CD14-positive monocyte (primary cell): Measurements from ENCODE around the gene BNC2. TPM values are rescaled to one million over a fixed set of nuclear protein-coding genes. Genes with fewer than 3 reads are reported as not detected.
"Not testable (repeated sequence)": the region's sequence is repeated elsewhere in the genome, so short reads cannot be mapped to it uniquely, and the experiment has no call there.

ENCODE experiments used
- DNase-seq, 3 donors: peaks; one replicate each; pipeline ENCODE4 v3.0.0-alpha.2; 2011 to 2022
- H2AFZ ChIP-seq: 2 replicates; pipeline ENCODE4 v1.6.0; 2012; ENCODE audit warnings: mild to moderate bottlenecking, low read depth, low read length, inconsistent platforms; ENCODE audit not compliant: insufficient read depth, poor library complexity, severe bottlenecking
- H3K27ac ChIP-seq, 2 donors: 1 replicate in 1 of 2; 2 replicates in 1 of 2; pipeline ENCODE4 v1.5.1; 2012 to 2013; ENCODE audit warnings: low read length in 2 of 2, control low read depth in 1 of 2, inconsistent platforms in 1 of 2, low read depth in 1 of 2, mild to moderate bottlenecking in 1 of 2
- H3K27me3 ChIP-seq, 2 donors: one replicate each; pipeline versions ENCODE4 v1.6.0 to v1.6.1; 2011 to 2013; ENCODE audit warnings: low read length in 2 of 2; ENCODE audit not compliant: control insufficient read depth in 2 of 2, insufficient read depth in 2 of 2
- H3K36me3 ChIP-seq, 2 donors: replicated peaks in 1 of 2; 1 replicate in 1 of 2; 2 replicates in 1 of 2; pipeline versions ENCODE4 v1.5.1 to v1.6.1; 2012 to 2013; ENCODE audit warnings: low read length in 2 of 2, control low read depth in 1 of 2, inconsistent platforms in 1 of 2, mild to moderate bottlenecking in 1 of 2; ENCODE audit not compliant: insufficient read depth in 2 of 2, control insufficient read depth in 1 of 2
- H3K4me1 ChIP-seq, 2 donors: 1 replicate in 1 of 2; 2 replicates in 1 of 2; pipeline versions ENCODE4 v1.5.1 to v1.6.1; 2012 to 2013; ENCODE audit warnings: low read length in 2 of 2, control low read depth in 1 of 2, inconsistent platforms in 1 of 2, mild to moderate bottlenecking in 1 of 2, moderate library complexity in 1 of 2; ENCODE audit not compliant: insufficient read depth in 2 of 2, control insufficient read depth in 1 of 2
- H3K4me2 ChIP-seq: replicated peaks from 2 replicates; pipeline ENCODE3; 2012; ENCODE audit warnings: low read length, moderate library complexity, mild to moderate bottlenecking; ENCODE audit not compliant: poor library complexity, severe bottlenecking; ENCODE audit errors: extremely low read depth
- H3K4me3 ChIP-seq, 3 experiments: fragments of 200-600 bp in 1 of 3; sonication (generic) in 1 of 3; replicated peaks in 1 of 3; 1 replicate in 2 of 3; 2 replicates in 1 of 3; pipeline ENCODE4 v1.5.1; 2011 to 2013; ENCODE audit warnings: low read length in 3 of 3, mild to moderate bottlenecking in 3 of 3, control low read depth in 2 of 3, low read depth in 2 of 3, inconsistent platforms in 1 of 3, moderate library complexity in 1 of 3
- H3K79me2 ChIP-seq: 2 replicates; pipeline ENCODE4 v1.6.0; 2012; ENCODE audit warnings: mild to moderate bottlenecking, control low read depth, inconsistent platforms, low read length, moderate library complexity; ENCODE audit not compliant: insufficient read depth
- H3K9ac ChIP-seq: 2 replicates; pipeline ENCODE4 v1.6.0; 2017; ENCODE audit warnings: low read length, mild to moderate bottlenecking; ENCODE audit not compliant: insufficient read depth, poor library complexity, severe bottlenecking
- H3K9me3 ChIP-seq, 2 donors: replicated peaks in 1 of 2; 1 replicate in 1 of 2; 2 replicates in 1 of 2; pipeline versions ENCODE4 v1.5.1 to v1.6.1; 2012 to 2013; ENCODE audit warnings: low read length in 2 of 2, control low read depth in 1 of 2; ENCODE audit not compliant: control insufficient read depth in 1 of 2, insufficient read depth in 1 of 2
- H4K20me1 ChIP-seq: 2 replicates; pipeline ENCODE4 v1.6.0; 2012; ENCODE audit warnings: mild to moderate bottlenecking, low read length, control low read depth, moderate library complexity; ENCODE audit not compliant: insufficient read depth
- H3K27ac Mint-ChIP-seq, 7 donors: one replicate each; pipeline ENCODE4 v1.8.0; 2020; ENCODE audit warnings: mild to moderate bottlenecking in 7 of 7, mixed read lengths in 7 of 7, moderate library complexity in 6 of 7, inconsistent platforms in 2 of 7
- H3K27me3 Mint-ChIP-seq, 3 donors: one replicate each; pipeline ENCODE4 v1.8.0; 2021 to 2022; ENCODE audit warnings: low read depth in 3 of 3, mild to moderate bottlenecking in 3 of 3, mixed read lengths in 3 of 3, moderate library complexity in 3 of 3, inconsistent platforms in 1 of 3
- H3K36me3 Mint-ChIP-seq, 2 donors: one replicate each; pipeline ENCODE4 v1.8.0; 2020; ENCODE audit warnings: mixed read lengths in 2 of 2, inconsistent platforms in 1 of 2, mild to moderate bottlenecking in 1 of 2
- H3K4me1 Mint-ChIP-seq: one replicate; pipeline ENCODE4 v1.8.0; 2020; ENCODE audit warnings: mild to moderate bottlenecking, mixed read lengths
- H3K4me3 Mint-ChIP-seq, 2 donors: one replicate each; pipeline ENCODE4 v1.8.0; 2020; ENCODE audit warnings: mild to moderate bottlenecking in 2 of 2, mixed read lengths in 2 of 2, moderate library complexity in 1 of 2
- H3K9me3 Mint-ChIP-seq, 7 donors: one replicate each; pipeline ENCODE4 v1.8.0; 2020 to 2022; ENCODE audit warnings: mixed read lengths in 7 of 7, mild to moderate bottlenecking in 6 of 7, moderate library complexity in 6 of 7, inconsistent platforms in 2 of 7
- CTCF ChIP-seq: fragments of 200-600 bp; IDR thresholded peaks from one replicate; pipeline ENCODE4 v1.8.0; 2022; ENCODE audit warnings: antibody characterized with exemption, mild to moderate bottlenecking
- WGBS: methylation state at CpG from one replicate; pipeline ENCODE4 v1.1.5; 2013; ENCODE audit warnings: missing lambda C conversion rate; ENCODE audit not compliant: insufficient coverage; 5-methylcytosine and 5-hydroxymethylcytosine counted together
- intact Hi-C, 2 donors: fragments of 100-400 bp; cut with micrococcal nuclease; formaldehyde crosslinking; loops; one replicate each; pipeline versions ENCODE4 v1.15.0 to v1.15.1; 2023
- polyA plus RNA-seq, 3 donors: library from polyadenylated mRNA; depleted of rRNA in 1 of 3; unstranded in 2 of 3; stranded (reverse) in 1 of 3; fragments of 300-500 nt in 2 of 3; fragments of >200 nt in 1 of 3; fragmentation: Illumina TruSeq in 2 of 3; gene quantifications; 1 replicate in 2 of 3; 2 replicates in 1 of 3; pipeline ENCODE4 v1.2.3, GENCODE V29; 2012 to 2021

BNC2 gene
- polyA plus RNA-seq, 3 donors: 0.01 TPM; not detected in 2

GRCh38 chr9:16883586-16883985 is 13.1 kb upstream of the BNC2 start:
- WGBS: 90% methylated on average over 2 of the region's 6 CpGs
- no peak overlapping the region for H3K27ac Mint-ChIP-seq

GRCh38 chr9:16882440-16882839 is 12.0 kb upstream of the BNC2 start:
- H3K36me3 ChIP-seq, H3K4me3 ChIP-seq, H3K9ac ChIP-seq, H3K27me3 ChIP-seq, H3K4me2 ChIP-seq, H3K9me3 ChIP-seq, DNase-seq, H3K36me3 Mint-ChIP-seq, H2AFZ ChIP-seq, H3K4me3 Mint-ChIP-seq, H3K79me2 ChIP-seq, intact Hi-C loops, H3K27ac Mint-ChIP-seq, H4K20me1 ChIP-seq, H3K27ac ChIP-seq: not testable (repeated sequence)
- H3K27me3 Mint-ChIP-seq: peaks cover 3 to 18% (median 3%) of the 10 kb centered on the region in 3 donors
- peaks cover 18% of the 10 kb centered on the region for H3K4me1 Mint-ChIP-seq
- 98% methylated on average over 5 of the region's 6 CpGs for WGBS
- peaks cover 17 to 19% of the 10 kb centered on the region in 2 donors for H3K4me1 ChIP-seq
- H3K9me3 Mint-ChIP-seq: peaks cover 4 to 19% (median 11%) of the 10 kb centered on the region in 7 donors

More at GRCh38 chr9:16883586-16883985, 13.1 kb upstream of the BNC2 start:
- Mint-ChIP-seq H3K4me1 (peaks cover 18% of the 10 kb centered on the region), H3K9me3 (peaks cover 4 to 19% (median 10%) of the 10 kb centered on the region in 7 donors), H3K4me3 (no peak overlapping the region), H3K36me3 (no peaks in the 10 kb centered on the region), H3K27me3 (peaks cover 3 to 14% (median 4%) of the 10 kb centered on the region in 3 donors)
- Histone ChIP-seq H2AFZ (no peak overlapping the region), H3K9ac (no peak overlapping the region), H3K4me2 (no peak overlapping the region), H3K4me1 (peaks cover 17 to 19% of the 10 kb centered on the region in 2 donors), H3K79me2 (no peaks in the 10 kb centered on the region), H3K9me3 (peaks cover 0 to 6% of the 10 kb centered on the region in 2 donors), H4K20me1 (no peaks in the 10 kb centered on the region), H3K36me3 (no peaks in the 10 kb centered on the region), H3K27ac (no peak overlapping the region), H3K27me3 (no peaks in the 10 kb centered on the region), H3K4me3 (no peak overlapping the region)
- intact Hi-C loops: no loop called here
- TF ChIP-seq CTCF: no peak
- no peak for DNase-seq
